ENCODE measurements around the gene SLC13A3. TPM values are rescaled to one million over a fixed set of nuclear protein-coding genes. Genes with fewer than 3 reads are reported as not detected.

SLC13A3 gene
- total RNA-seq, 1 experiment from 2014 or later: 17.5 TPM

- Histone ChIP-seq H3K4ac (ENCODE audit: low read depth, low read length) (no peak overlapping the region), H2BK20ac (ENCODE audit: low read depth, low read length, poor library complexity, severe bottlenecking) (no peak overlapping the region), H3K9me3 (ENCODE audit: control insufficient read depth, low read depth, low read length) (no peaks in the 10 kb centered on the region), H3K23ac (ENCODE audit: insufficient read length, low read depth, low read length) (no peak overlapping the region), H4K5ac (ENCODE audit: insufficient read length, low read depth, low read length) (no peak overlapping the region), H3K18ac (ENCODE audit: insufficient read length, low read depth, low read length) (no peak overlapping the region), H3K27me3 (ENCODE audit: insufficient read depth, low read length) (no peaks in the 10 kb centered on the region), H3K4me1 (ENCODE audit: insufficient read depth, low read length) (peaks cover 11% of the 10 kb centered on the region; the same call in 1 of the 2 replicates), H3T11ph (ENCODE audit: low read length) (no peak overlapping the region), H2BK15ac (ENCODE audit: low read depth, low read length) (no peak overlapping the region), H2AFZ (ENCODE audit: low read length) (no peak overlapping the region), H4K91ac (ENCODE audit: insufficient read length, low read depth, low read length) (no peak overlapping the region), H2BK120ac (ENCODE audit: low read depth, low read length, poor library complexity, severe bottlenecking) (no peak overlapping the region), H2AK5ac (ENCODE audit: insufficient read length, low read length) (no peak overlapping the region), H3K56ac (ENCODE audit: insufficient read length, low read depth, low read length) (no peak overlapping the region), H4K20me1 (ENCODE audit: control insufficient read depth, insufficient read depth, insufficient read length) (peaks cover 2% of the 10 kb centered on the region), H3K4me2 (ENCODE audit: insufficient read depth, insufficient read length, low read length) (no peak overlapping the region), H3K79me1 (ENCODE audit: insufficient read depth, low read depth, low read length, poor library complexity, severe bottlenecking) (peaks cover 7% of the 10 kb centered on the region), H3K14ac (ENCODE audit: insufficient read depth, low read length) (no peak overlapping the region), H3K27ac (ENCODE audit: insufficient read length, low read depth, low read length) (no peak overlapping the region), H3K23me2 (ENCODE audit: insufficient read length, low read depth, low read length, poor library complexity, severe bottlenecking) (peaks cover 4% of the 10 kb centered on the region), H2BK5ac (ENCODE audit: insufficient read length, low read length) (no peak overlapping the region), H2BK12ac (ENCODE audit: insufficient read length, low read depth, low read length) (no peak overlapping the region), H3K9ac (ENCODE audit: extremely low read depth, insufficient read length, low read length) (no peak overlapping the region), H4K8ac (replicated peaks; ENCODE audit: insufficient read length, low read depth, low read length) (no peak overlapping the region), H3K79me2 (ENCODE audit: insufficient read depth, low read length) (peaks cover 5% of the 10 kb centered on the region; the same call in 1 of the 2 replicates)
- no peak for DNase-seq
- Mint-ChIP-seq H3K27me3 (ENCODE audit: low read depth) (no peaks in the 10 kb centered on the region), H3K4me3 (no peak overlapping the region), H3K36me3 (ENCODE audit: insufficient read depth in 1 of 3, low read depth in 3 of 3) (peaks cover 15 to 44% (median 38%) of the 10 kb centered on the region in 3 experiments), H3K4me1 (peaks cover 45 to 60% of the 10 kb centered on the region in 2 experiments), H3K9me3 (peaks cover 0 to 3% of the 10 kb centered on the region in 2 experiments; a peak in 1 of 5 replicates), H3K27ac (no peak overlapping the region)
- TF ChIP-seq, protein P1, sequence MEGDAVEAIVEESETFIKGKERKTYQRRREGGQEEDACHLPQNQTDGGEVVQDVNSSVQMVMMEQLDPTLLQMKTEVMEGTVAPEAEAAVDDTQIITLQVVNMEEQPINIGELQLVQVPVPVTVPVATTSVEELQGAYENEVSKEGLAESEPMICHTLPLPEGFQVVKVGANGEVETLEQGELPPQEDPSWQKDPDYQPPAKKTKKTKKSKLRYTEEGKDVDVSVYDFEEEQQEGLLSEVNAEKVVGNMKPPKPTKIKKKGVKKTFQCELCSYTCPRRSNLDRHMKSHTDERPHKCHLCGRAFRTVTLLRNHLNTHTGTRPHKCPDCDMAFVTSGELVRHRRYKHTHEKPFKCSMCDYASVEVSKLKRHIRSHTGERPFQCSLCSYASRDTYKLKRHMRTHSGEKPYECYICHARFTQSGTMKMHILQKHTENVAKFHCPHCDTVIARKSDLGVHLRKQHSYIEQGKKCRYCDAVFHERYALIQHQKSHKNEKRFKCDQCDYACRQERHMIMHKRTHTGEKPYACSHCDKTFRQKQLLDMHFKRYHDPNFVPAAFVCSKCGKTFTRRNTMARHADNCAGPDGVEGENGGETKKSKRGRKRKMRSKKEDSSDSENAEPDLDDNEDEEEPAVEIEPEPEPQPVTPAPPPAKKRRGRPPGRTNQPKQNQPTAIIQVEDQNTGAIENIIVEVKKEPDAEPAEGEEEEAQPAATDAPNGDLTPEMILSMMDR (conservative IDR thresholded peaks at IDR 0.05): no peak
- WGBS (ENCODE audit: extremely low coverage, insufficient read length, low lambda C conversion rate): no CpG with 5 or more reads among the region's 2 CpGs
Measured at GRCh38 chr20:46680684-46681031, 29.4 kb upstream of the SLC13A3 start.

All from H9 (cell line).